GM12892 (cell line): Measurements from ENCODE around the gene TNFRSF4.

Experiments
- DNase-seq: peaks from one replicate; pipeline ENCODE4 v3.0.0; 2011; ENCODE audit not compliant: insufficient read length
- FAIRE-seq: peaks from 2 replicates; lab custom pipeline; 2011; peaks lifted over from hg19 to GRCh38; lab: Jason Lieb, UNC
- POLR2A ChIP-seq: IDR thresholded peaks from 2 replicates; pipeline ENCODE4 v1.6.1; 2011; ENCODE audit warnings: low read depth, low read length, control low read depth
- POLR2AphosphoS5 ChIP-seq: IDR thresholded peaks from 2 replicates; pipeline ENCODE4 v1.6.1; 2011; ENCODE audit warnings: low read depth, low read length, control low read depth
- TAF1 ChIP-seq: IDR thresholded peaks from 2 replicates; pipeline ENCODE4 v1.6.1; 2011; ENCODE audit warnings: low read depth, mild to moderate bottlenecking, control low read depth, low read length, borderline replicate concordance

Gene TNFRSF4

DNA sequence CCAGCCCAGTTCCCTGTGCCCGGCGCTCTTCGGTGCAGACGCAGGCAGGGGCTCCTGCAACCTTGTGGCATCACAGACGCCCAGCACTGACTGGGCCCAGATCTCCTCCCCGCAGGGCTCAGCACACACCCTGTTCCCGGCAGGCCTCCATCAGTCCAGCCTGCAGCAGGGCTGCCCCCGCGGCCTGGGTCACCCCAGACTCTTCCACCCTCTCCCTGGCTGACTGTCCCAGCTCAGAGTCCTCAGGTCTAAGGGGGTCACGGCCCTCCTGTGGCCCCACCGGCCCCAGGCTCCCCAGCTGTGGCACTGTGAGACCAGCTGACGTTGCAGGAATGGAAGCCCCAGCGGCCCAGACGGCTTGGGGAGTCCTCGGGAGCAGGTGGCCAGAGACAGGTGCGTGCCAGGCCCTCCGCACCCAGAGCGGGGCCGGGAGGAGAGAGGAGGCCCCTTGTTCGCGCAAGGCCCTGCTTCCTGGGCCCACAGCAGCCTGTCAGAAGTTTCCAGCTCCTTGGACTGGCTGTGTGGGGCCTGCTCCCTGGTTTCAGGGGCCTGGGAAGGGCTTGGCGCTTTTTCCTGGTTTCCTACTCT is 22.3 kb upstream of the TNFRSF4 start:
- no peak for DNase-seq
- TF ChIP-seq POLR2AphosphoS5 = no peak
- TF ChIP-seq POLR2A = no peak
- no peak for TF ChIP-seq TAF1
- FAIRE-seq = no peak

DNA sequence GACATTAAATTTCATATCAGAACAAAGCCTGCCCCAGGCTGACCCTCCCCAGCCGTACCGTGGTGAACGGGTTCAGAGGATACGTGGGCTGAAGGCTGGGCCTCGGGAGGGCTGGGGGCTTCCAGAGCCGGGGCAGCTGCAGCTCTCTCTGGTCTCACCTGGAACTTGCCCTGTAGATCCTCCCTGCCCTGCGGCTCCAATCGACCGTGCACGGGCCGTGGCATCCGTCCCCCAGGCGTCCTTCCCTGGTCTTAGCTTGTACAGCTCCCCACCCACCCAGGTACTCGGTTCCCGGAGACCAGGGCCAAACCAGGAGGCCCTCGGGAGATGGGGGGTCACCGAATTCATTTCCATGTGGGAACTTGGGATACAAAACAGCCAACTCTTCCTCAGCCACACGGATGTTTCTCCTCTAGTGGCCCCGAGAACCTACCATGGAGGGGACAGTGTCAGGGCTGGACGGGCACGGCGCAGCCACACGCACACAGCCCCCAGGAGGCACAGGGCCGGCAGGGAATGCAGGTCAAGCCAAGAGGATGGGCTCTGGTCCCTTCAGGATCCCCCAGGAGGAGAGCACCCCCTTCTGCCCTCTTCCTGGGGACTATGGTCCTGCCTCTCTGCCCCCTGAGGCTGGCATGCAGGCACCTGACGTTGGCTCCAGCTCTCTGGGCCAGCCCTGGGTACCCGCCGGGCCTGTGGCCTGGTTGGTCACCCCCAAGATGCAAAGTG is 21.2 kb upstream of the TNFRSF4 start:
- DNase-seq = no peak
- FAIRE-seq = no peak
- TF ChIP-seq TAF1 = no peak
- no peak for TF ChIP-seq POLR2A

- no peak for TF ChIP-seq POLR2AphosphoS5
- TF ChIP-seq POLR2A = no peak
- no peak for TF ChIP-seq TAF1
- DNase-seq = no peak
- no peak for FAIRE-seq
Measured at GRCh38 chr1:1234180-1234808, 20.3 kb upstream of the TNFRSF4 start.

DNA sequence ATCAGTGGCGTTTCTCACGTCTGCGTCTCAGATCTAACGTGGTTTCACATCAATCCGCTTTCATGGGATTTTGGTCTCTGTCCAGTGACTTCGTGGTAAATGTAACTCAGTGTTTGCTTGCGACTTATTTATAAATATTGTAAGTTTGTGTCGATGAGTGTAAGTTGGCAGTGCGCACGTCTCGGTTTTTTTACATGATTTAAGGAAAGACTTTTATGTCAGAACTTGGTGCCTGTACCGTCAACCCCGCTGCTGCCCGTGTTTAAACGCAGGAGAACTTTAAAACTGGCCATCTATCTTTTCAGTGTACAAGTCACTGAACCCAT is 19.6 kb upstream of the TNFRSF4 start:
- FAIRE-seq (no peak), DNase-seq (no peak)
- TF ChIP-seq TAF1 (no peak), POLR2AphosphoS5 (no peak), POLR2A (no peak)

GRCh38 chr1:1232796-1233566 is 19.0 kb upstream of the TNFRSF4 start:
- FAIRE-seq (no peak), DNase-seq (no peak)
- no peak for TF ChIP-seq TAF1
- TF ChIP-seq POLR2A = no peak
- TF ChIP-seq POLR2AphosphoS5 = no peak

GRCh38 chr1:1232208-1232795 is 18.3 kb upstream of the TNFRSF4 start, which contains the start of gene B3GALT6:
TSS of gene B3GALT6 (plus strand) at chr1:1232237. CDS start at chr1:1232279, 42 bp downstream.
- TF ChIP-seq POLR2AphosphoS5 (no peak), TAF1 (no peak), POLR2A (peak; percentile 57; the same call in 1 of the 2 replicates)
- DNase-seq = no peak
- no peak for FAIRE-seq

DNA sequence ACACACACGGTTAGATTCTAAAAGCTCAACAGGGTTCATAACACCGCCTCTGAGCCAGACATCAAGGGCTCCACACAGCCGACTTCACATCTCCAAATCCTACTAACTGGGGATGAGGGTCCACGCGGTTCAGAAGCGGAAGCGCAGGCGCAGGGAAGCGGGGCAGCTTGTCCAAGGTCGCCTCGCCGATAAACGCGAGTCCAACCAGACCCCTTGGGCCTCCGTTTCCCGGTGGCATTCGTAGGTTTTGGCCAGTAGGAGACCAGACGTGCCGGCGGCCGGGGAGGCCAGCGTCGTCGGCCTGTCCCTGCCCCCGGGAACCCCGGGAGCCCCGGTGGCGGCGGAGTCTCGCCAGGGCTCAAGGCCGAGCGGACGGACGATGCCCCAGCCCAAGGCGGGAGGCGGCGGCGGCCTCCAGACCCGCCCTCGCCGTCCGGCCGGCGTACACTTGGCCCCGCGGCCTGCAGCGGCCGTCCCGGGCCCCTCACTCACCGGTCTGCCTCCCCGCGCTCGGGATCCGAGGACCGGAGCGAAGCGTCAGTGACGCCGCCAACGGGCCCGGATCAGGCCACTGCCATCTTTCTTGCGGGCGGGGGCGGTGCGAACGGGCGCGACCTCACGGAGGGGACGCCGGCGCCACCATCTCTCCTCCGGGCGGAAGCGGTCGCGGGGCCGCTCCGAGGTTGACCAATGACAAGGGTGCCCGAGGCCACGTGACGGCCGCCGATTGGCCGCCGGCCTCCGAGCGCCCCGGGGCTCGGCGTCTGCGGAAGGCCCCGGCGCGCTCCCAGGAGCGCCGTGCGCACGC is 17.7 kb upstream of the TNFRSF4 start, which contains the start of gene SDF4:
Gene SDF4, minus strand, starts transcription at position 602 of the 808 bp plus-strand sequence. CDS start 3,229 bp downstream, outside the sequence.
- TF ChIP-seq TAF1 (peak; percentile 81; the same call in 1 of the 2 replicates), POLR2A (peak; percentile 90), POLR2AphosphoS5 (0 out of 2 replicates have a peak, but pooled peaks have one; percentile 57)
- DNase-seq = peak; percentile 100
- peak; percentile 98 for FAIRE-seq

- DNase-seq (no peak), FAIRE-seq (no peak)
- TF ChIP-seq POLR2AphosphoS5 (no peak), TAF1 (no peak), POLR2A (no peak)
Measured at GRCh38 chr1:1230656-1231399, 16.9 kb upstream of the TNFRSF4 start.

GRCh38 chr1:1229770-1230169 is 15.8 kb upstream of the TNFRSF4 start:
- DNase-seq = no peak
- no peak for FAIRE-seq
- TF ChIP-seq TAF1 (no peak), POLR2A (no peak), POLR2AphosphoS5 (no peak)

DNA sequence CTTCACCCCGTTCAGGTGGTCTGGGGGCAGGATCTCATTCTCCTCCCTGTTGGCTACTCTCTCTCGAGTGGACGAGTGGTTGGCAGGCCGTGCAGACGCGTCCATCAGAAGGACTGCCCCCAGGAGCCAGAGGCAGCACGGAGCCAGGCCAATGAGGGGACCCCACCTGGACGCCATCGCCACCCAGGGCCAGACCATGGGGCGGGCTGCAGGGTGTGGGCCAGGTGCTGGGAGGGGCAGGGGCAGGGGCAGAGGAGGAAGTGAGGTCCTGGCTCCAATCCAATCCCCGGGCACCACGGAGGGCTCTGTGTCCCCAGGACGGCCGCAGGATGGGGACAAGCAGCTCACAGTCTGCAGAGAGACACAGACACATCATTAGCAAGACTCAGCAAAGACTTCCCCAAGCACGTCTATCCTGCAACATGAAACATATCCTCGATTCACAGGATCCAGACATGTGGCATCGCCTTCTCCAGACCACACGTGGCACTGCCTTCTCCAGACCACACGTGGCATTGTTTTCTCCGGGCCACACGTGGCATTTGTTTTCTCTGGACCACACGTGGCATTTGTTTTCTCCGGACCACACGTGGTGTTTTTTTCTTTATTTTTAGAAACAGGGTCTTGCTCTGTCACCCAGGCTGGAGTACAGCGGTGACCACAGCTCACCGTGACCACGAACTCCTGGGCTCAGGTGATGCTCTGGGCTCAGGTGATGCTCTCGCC is 14.8 kb upstream of the TNFRSF4 start:
- DNase-seq = no peak
- no peak for FAIRE-seq

More for the DNA sequence above, 14.8 kb upstream of the TNFRSF4 start:
- TF ChIP-seq POLR2AphosphoS5 = no peak
- TF ChIP-seq TAF1 = no peak
- no peak for TF ChIP-seq POLR2A
